ENCODE data around the gene PTRHD1. TPM values are rescaled to one million over a fixed set of nuclear protein-coding genes. Genes with fewer than 3 reads are reported as not detected.
A peak's percentile ranks its signal among the peaks of the same experiment; 100 is the strongest.

The PTRHD1 gene
- total RNA-seq (ENCODE audit: unreplicated experiment) = 36.0 TPM
- long read RNA-seq, transcript PTRHD1-201 (2 exons, 1,105 nt) = major isoform, 33 of 33 reads
- long read RNA-seq, partial matches to known transcripts = 0 of 33 reads
- long read RNA-seq, other reads (novel, unspliced or antisense) = 0 of 33 reads

GRCh38 chr2:24792874-24793760 lies at the start of gene PTRHD1, which contains the start of gene CENPO:
PTRHD1 (minus strand) TSS chr2:24793391; CDS start chr2:24793377, 14 bp downstream.
CENPO (plus strand) TSS chr2:24793425; CDS start chr2:24793920, 495 bp downstream.
- Mint-ChIP-seq H3K27ac (ENCODE audit: unreplicated experiment) (peak within 1 kb of the TSS; percentile 98), H3K4me1 (ENCODE audit: unreplicated experiment) (peaks cover 25% of the 10 kb centered on the region), H3K36me3 (ENCODE audit: low read depth, unreplicated experiment) (peaks cover 18% of the 10 kb centered on the region), H3K9me3 (ENCODE audit: unreplicated experiment) (no peaks in the 10 kb centered on the region), H3K4me3 (ENCODE audit: unreplicated experiment) (peak within 1 kb of the TSS; percentile 97), H3K27me3 (ENCODE audit: unreplicated experiment) (peaks cover 5% of the 10 kb centered on the region)
- TF ChIP-seq CTCF (IDR thresholded peaks at IDR 0.05; ENCODE audit: unreplicated experiment) = peak; percentile 74
- DNase-seq (ENCODE audit: low spot score) = peak; percentile 92

- Mint-ChIP-seq H3K27me3 (ENCODE audit: unreplicated experiment) (peaks cover 18% of the 10 kb centered on the region), H3K9me3 (ENCODE audit: unreplicated experiment) (no peaks in the 10 kb centered on the region), H3K4me1 (ENCODE audit: unreplicated experiment) (peaks cover 14% of the 10 kb centered on the region), H3K27ac (ENCODE audit: unreplicated experiment) (no peak overlapping the region), H3K36me3 (ENCODE audit: low read depth, unreplicated experiment) (peaks cover 31% of the 10 kb centered on the region), H3K4me3 (ENCODE audit: unreplicated experiment) (peak overlapping the region; percentile 58)
- DNase-seq (ENCODE audit: low spot score) = no peak
- TF ChIP-seq CTCF (IDR thresholded peaks at IDR 0.05; ENCODE audit: unreplicated experiment) = no peak
These were observed 49.2 kb upstream of the PTRHD1 start for GRCh38 chr2:24842081-24843050.

GRCh38 chr2:24840962-24841945 lies 48.1 kb upstream of the PTRHD1 start:
- no peaks in the 10 kb centered on the region for H3K9me3 Mint-ChIP-seq (ENCODE audit: unreplicated experiment)
- H3K27ac Mint-ChIP-seq (ENCODE audit: unreplicated experiment) = no peak overlapping the region
- DNase-seq (ENCODE audit: low spot score) = no peak
- peaks cover 32% of the 10 kb centered on the region for H3K36me3 Mint-ChIP-seq (ENCODE audit: low read depth, unreplicated experiment)
- TF ChIP-seq CTCF (IDR thresholded peaks at IDR 0.05; ENCODE audit: unreplicated experiment) = no peak
- peaks cover 14% of the 10 kb centered on the region for H3K4me1 Mint-ChIP-seq (ENCODE audit: unreplicated experiment)
- no peak overlapping the region for H3K4me3 Mint-ChIP-seq (ENCODE audit: unreplicated experiment)
- peaks cover 18% of the 10 kb centered on the region for H3K27me3 Mint-ChIP-seq (ENCODE audit: unreplicated experiment)

GRCh38 chr2:24840164-24840869 lies 47.1 kb upstream of the PTRHD1 start:
- Mint-ChIP-seq H3K36me3 (ENCODE audit: low read depth, unreplicated experiment) (peaks cover 37% of the 10 kb centered on the region), H3K4me3 (ENCODE audit: unreplicated experiment) (no peak overlapping the region), H3K27ac (ENCODE audit: unreplicated experiment) (peak overlapping the region; percentile 64), H3K4me1 (ENCODE audit: unreplicated experiment) (peaks cover 13% of the 10 kb centered on the region), H3K9me3 (ENCODE audit: unreplicated experiment) (no peaks in the 10 kb centered on the region), H3K27me3 (ENCODE audit: unreplicated experiment) (peaks cover 18% of the 10 kb centered on the region)
- DNase-seq (ENCODE audit: low spot score) = peak; percentile 38
- TF ChIP-seq CTCF (IDR thresholded peaks at IDR 0.05; ENCODE audit: unreplicated experiment) = no peak

Data from endothelial cell (in vitro differentiated cells).